Measurements from ENCODE around the gene ZDHHC17. TPM values are rescaled to one million over a fixed set of nuclear protein-coding genes. Genes with fewer than 3 reads are reported as not detected.

ZDHHC17 gene
- polyA plus RNA-seq, 1 donor (not counting 4 experiments of a cell fraction or from before 2014, with no cell fraction given) = 28.2 TPM

DNA sequence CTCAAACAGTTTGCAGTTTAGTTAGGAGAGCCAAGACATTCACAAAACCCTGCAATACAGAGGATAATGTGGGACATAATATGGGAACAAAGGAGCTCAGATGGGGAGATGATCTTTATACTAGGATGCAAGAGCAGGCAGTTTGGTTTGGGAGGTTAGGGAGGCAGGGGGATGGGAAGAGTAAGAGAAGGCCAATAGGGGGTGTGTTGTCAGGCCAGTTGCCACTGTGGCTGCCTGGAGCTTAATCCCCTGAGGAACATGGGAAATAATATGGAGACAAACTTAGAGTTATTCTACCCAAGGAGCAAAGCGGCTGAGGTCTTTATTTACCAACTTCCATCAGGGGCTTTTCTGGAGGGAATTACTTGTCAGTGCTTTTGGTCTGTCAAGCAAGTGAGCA, 124.9 kb downstream of the ZDHHC17 start:
- H3K27ac ChIP-seq (ENCODE audit: control insufficient read depth, insufficient read depth, low read length) = no peak overlapping the region
- H3K9me1 ChIP-seq (ENCODE audit: control insufficient read depth, extremely low read depth, insufficient read depth, low read length) = no peaks in the 10 kb centered on the region
- no peak overlapping the region for H3K9ac ChIP-seq (ENCODE audit: control insufficient read depth, extremely low read depth, insufficient read depth, low read length)

DNA sequence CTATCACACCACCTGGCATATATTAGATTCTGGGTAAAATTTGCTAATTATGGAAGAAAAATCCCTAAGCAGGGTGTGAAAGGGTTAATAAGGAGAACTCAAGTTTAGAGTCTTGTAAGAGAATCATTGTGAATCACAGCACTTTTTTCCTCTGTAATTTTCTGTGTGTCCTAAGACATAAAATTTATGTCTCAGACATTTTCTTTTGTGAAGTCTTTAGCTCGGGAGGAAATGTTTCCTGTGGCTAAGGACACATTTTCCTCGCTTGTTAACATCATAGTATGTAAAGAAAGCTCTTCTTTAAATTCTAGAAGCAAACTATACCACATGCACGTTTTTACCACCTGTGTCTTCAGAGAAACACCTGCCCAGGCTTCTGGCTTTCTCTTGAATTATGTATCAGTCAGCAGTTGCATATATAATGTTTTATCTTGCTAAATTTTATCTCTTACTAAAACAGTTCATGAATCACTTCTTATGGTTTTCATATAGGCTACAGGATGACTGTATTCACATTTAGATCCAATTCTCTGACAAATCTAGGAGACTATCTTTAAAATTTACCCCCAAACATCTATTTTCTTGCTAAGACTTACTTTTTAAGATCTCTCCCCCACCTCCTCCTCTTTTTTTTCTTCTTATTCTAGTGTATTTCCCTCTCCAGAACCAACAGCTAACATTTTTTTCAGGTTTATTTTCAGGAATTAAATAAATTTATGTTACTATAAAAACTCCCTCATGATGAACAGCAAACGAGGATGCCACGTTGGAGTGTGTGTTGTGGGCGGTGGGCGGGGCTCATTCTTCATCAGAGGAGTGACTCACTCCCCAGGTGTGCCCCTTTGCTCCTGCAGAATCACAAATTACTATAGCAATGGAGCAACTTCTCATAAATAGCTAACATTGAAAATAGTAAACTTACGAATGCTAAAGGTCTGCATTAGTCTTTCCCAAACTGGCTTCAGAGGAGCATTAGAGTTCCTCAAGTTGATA, 126.5 kb downstream of the ZDHHC17 start:
- FAIRE-seq = peak; percentile 61
- dilution Hi-C loops (cut with MboI; ENCODE audit: extremely low pct_ligation_motif_present, low sequenced_read_pairs) = no loop called here
- Histone ChIP-seq H3K9me1 (ENCODE audit: control insufficient read depth, extremely low read depth, insufficient read depth, low read length) (no peaks in the 10 kb centered on the region), H4K20me1 (ENCODE audit: control insufficient read depth, extremely low read depth, insufficient read depth, low read length) (no peaks in the 10 kb centered on the region), H3K36me3 (ENCODE audit: control insufficient read depth in 2 of 2, extremely low read depth in 1 of 2, insufficient read depth in 2 of 2, low read length in 2 of 2) (no peaks in the 10 kb centered on the region), H3K4me2 (ENCODE audit: control insufficient read depth, extremely low read depth, insufficient read depth, low read depth, low read length) (no peak overlapping the region), H3K27me3 (ENCODE audit: control insufficient read depth, extremely low read depth, insufficient read depth, low read length) (no peaks in the 10 kb centered on the region), H3K4me1 (ENCODE audit: control insufficient read depth, extremely low read depth, insufficient read depth, low read length) (peaks cover 9% of the 10 kb centered on the region), H3K9ac (ENCODE audit: control insufficient read depth, extremely low read depth, insufficient read depth, low read length) (no peak overlapping the region), H3K9me3 (ENCODE audit: control insufficient read depth, low read depth, low read length) (no peaks in the 10 kb centered on the region), H3K79me2 (ENCODE audit: control insufficient read depth, insufficient read depth, low read length) (no peaks in the 10 kb centered on the region), H3K4me3 (ENCODE audit: control insufficient read depth in 2 of 3, extremely low read depth in 1 of 3, insufficient read depth in 2 of 3, low read depth in 1 of 3, low read length in 3 of 3) (no peak overlapping the region), H3K27ac (ENCODE audit: control insufficient read depth, insufficient read depth, low read length) (no peak overlapping the region), H2AFZ (ENCODE audit: control insufficient read depth, low read length) (no peak overlapping the region)
- DNase-seq (ENCODE audit: low read depth, low spot score) = no peak
- TF ChIP-seq EZH2 (IDR thresholded peaks at IDR 0.05; ENCODE audit: low read length) = no peak
- TF ChIP-seq, protein P1, sequence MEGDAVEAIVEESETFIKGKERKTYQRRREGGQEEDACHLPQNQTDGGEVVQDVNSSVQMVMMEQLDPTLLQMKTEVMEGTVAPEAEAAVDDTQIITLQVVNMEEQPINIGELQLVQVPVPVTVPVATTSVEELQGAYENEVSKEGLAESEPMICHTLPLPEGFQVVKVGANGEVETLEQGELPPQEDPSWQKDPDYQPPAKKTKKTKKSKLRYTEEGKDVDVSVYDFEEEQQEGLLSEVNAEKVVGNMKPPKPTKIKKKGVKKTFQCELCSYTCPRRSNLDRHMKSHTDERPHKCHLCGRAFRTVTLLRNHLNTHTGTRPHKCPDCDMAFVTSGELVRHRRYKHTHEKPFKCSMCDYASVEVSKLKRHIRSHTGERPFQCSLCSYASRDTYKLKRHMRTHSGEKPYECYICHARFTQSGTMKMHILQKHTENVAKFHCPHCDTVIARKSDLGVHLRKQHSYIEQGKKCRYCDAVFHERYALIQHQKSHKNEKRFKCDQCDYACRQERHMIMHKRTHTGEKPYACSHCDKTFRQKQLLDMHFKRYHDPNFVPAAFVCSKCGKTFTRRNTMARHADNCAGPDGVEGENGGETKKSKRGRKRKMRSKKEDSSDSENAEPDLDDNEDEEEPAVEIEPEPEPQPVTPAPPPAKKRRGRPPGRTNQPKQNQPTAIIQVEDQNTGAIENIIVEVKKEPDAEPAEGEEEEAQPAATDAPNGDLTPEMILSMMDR (optimal IDR thresholded peaks at IDR 0.05 in 1 of 3, IDR thresholded peaks at IDR 0.05 in 1 of 3, conservative IDR thresholded peaks at IDR 0.05 in 1 of 3; ENCODE audit: extremely low read depth in 1 of 3, insufficient read depth in 2 of 3, low read length in 3 of 3) = no peak

More for the DNA sequence above, 124.9 kb downstream of the ZDHHC17 start:
- dilution Hi-C loops (cut with MboI; ENCODE audit: extremely low pct_ligation_motif_present, low sequenced_read_pairs) = no loop called here
- no peaks in the 10 kb centered on the region for H3K9me3 ChIP-seq (ENCODE audit: control insufficient read depth, low read depth, low read length)
- FAIRE-seq (no peak), DNase-seq (ENCODE audit: low read depth, low spot score) (no peak)
- H3K27me3 ChIP-seq (ENCODE audit: control insufficient read depth, extremely low read depth, insufficient read depth, low read length) = no peaks in the 10 kb centered on the region
- TF ChIP-seq, protein P1 (optimal IDR thresholded peaks at IDR 0.05 in 1 of 3, IDR thresholded peaks at IDR 0.05 in 1 of 3, conservative IDR thresholded peaks at IDR 0.05 in 1 of 3; ENCODE audit: extremely low read depth in 1 of 3, insufficient read depth in 2 of 3, low read length in 3 of 3) = no peak
- no peak for TF ChIP-seq EZH2 (IDR thresholded peaks at IDR 0.05; ENCODE audit: low read length)
- H3K79me2 ChIP-seq (ENCODE audit: control insufficient read depth, insufficient read depth, low read length) = no peaks in the 10 kb centered on the region
- H4K20me1 ChIP-seq (ENCODE audit: control insufficient read depth, extremely low read depth, insufficient read depth, low read length) = no peaks in the 10 kb centered on the region
- no peak overlapping the region for H3K4me3 ChIP-seq (ENCODE audit: control insufficient read depth in 2 of 3, extremely low read depth in 1 of 3, insufficient read depth in 2 of 3, low read depth in 1 of 3, low read length in 3 of 3)
- peaks cover 9% of the 10 kb centered on the region for H3K4me1 ChIP-seq (ENCODE audit: control insufficient read depth, extremely low read depth, insufficient read depth, low read length)
- no peak overlapping the region for H3K4me2 ChIP-seq (ENCODE audit: control insufficient read depth, extremely low read depth, insufficient read depth, low read depth, low read length)
- H3K36me3 ChIP-seq (ENCODE audit: control insufficient read depth in 2 of 2, extremely low read depth in 1 of 2, insufficient read depth in 2 of 2, low read length in 2 of 2) = no peaks in the 10 kb centered on the region
- no peak overlapping the region for H2AFZ ChIP-seq (ENCODE audit: control insufficient read depth, low read length)
